Effector memory CD8-positive, alpha-beta T cell (primary cell): ENCODE measurements around the gene USE1.
"Not testable (repeated sequence)": the region's sequence is repeated elsewhere in the genome, so short reads cannot be mapped to it uniquely, and the experiment has no call there.

ENCODE experiments used
- ATAC-seq: fragments of 150-1000 bp; cut with Tn5 transposase; replicated peaks from 2 replicates; pipeline ENCODE4 v1.10.0; 2021; ENCODE audit warnings: mild to moderate bottlenecking, moderate library complexity
- DNase-seq, 3 experiments: peaks; one replicate each; pipeline ENCODE4 v3.0.0; 2021
- H3K27ac Mint-ChIP-seq, 2 donors: one replicate each; pipeline ENCODE4 v1.8.0; 2022; ENCODE audit warnings: mild to moderate bottlenecking in 2 of 2, mixed read lengths in 2 of 2, moderate library complexity in 2 of 2
- H3K27me3 Mint-ChIP-seq, 2 donors: one replicate each; pipeline ENCODE4 v1.8.0; 2022; ENCODE audit warnings: mixed read lengths in 2 of 2
- H3K36me3 Mint-ChIP-seq: one replicate; pipeline ENCODE4 v1.8.0; 2022; ENCODE audit warnings: mild to moderate bottlenecking, moderate library complexity, mixed read lengths; ENCODE audit not compliant: insufficient read depth
- H3K4me1 Mint-ChIP-seq, 2 donors: one replicate each; pipeline ENCODE4 v1.8.0; 2022; ENCODE audit warnings: low read depth in 2 of 2, mixed read lengths in 2 of 2
- H3K4me3 Mint-ChIP-seq, 2 donors: one replicate each; pipeline ENCODE4 v1.8.0; 2022; ENCODE audit warnings: mild to moderate bottlenecking in 2 of 2, mixed read lengths in 2 of 2, moderate library complexity in 2 of 2
- H3K9me3 Mint-ChIP-seq, 2 donors: one replicate each; pipeline ENCODE4 v1.8.0; 2022; ENCODE audit warnings: mixed read lengths in 2 of 2
- total RNA-seq, 9 experiments: gene quantifications; one replicate each; lab custom pipeline; 2026; lab: John Stamatoyannopoulos, UW

USE1 gene, protein sequence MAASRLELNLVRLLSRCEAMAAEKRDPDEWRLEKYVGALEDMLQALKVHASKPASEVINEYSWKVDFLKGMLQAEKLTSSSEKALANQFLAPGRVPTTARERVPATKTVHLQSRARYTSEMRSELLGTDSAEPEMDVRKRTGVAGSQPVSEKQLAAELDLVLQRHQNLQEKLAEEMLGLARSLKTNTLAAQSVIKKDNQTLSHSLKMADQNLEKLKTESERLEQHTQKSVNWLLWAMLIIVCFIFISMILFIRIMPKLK
- total RNA-seq: 10.5 to 22.0 (median 18.3) reads per million in 9 experiments

DNA sequence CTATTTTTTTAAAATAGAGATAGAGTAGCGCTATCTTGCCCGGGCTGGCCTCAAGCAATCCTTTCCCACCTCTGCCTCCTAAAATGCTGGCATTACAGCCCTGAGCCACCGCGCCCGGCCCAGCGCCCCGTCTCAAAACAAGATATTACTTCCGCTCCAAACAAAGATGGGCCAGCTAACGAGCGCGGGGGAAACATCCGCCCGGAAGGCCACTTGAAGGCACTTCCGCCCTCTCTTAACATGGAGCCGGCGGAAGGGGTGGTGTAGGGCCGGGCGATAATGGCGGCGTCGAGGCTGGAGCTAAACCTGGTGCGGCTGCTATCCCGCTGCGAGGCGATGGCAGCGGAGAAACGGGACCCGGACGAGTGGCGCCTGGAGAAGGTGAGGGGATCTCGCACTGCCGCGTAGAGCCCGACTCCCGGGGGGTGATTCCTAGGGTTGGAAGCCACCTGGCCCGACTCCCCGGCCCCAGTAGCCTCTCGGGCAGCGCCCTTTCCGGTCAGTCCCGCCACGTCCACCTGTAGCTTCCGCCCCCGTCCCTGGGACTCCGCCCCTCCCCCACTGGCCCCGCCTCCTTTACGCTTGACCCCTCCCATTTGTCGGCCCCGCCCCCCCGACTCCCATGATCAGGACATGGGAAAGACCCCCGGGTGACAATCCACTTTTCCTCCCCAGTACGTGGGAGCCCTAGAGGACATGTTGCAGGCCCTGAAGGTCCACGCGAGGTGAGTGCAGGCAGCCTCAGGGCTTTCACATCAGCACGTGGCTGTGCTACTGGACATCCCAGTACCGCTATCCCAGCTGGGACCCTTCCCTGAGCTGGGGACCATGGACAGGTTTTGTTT lies at the start of gene USE1:
Gene USE1 (plus strand): TSS at position 231 of the 845 bp plus-strand sequence. CDS start 49 bp downstream, at position 280.
- no peaks in the 10 kb centered on the region for H3K27me3 Mint-ChIP-seq
- H3K4me1 Mint-ChIP-seq: peaks cover 4 to 12% of the 10 kb centered on the region in 2 donors
- peak within 1 kb of the TSS; percentile 86 to 87 for H3K4me3 Mint-ChIP-seq
- peak within 1 kb of the TSS; percentile 94 to 95 for H3K27ac Mint-ChIP-seq
- H3K36me3 Mint-ChIP-seq: peaks cover 56% of the 10 kb centered on the region
- no peaks in the 10 kb centered on the region for H3K9me3 Mint-ChIP-seq
- ATAC-seq (peak; percentile 99), DNase-seq (peak; percentile 82 to 83 (median 82))

DNA sequence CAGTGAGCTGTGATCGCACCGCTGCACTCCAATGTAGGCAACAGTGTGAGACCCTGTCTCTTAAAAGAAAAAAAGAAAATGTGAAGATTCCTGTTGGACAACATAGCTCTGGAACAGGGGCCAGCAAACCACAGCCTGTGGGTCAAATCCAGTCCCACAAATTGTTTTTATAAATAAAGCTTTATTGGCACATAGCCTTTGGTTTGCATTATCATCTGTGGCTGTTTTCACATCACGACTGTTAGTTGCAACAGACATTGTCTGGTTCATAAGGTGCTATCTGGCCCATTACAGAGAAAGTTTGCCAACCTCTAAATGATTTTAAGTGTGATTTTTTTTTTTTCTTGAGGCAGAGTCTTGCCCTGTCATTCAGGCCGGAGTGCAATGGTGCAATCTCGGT lies 49.4 kb upstream of the USE1 start:
- Mint-ChIP-seq H3K4me1 (peaks cover 5 to 9% of the 10 kb centered on the region in 2 donors), H3K36me3 (peaks cover 94% of the 10 kb centered on the region), H3K27ac (peak overlapping the region in 1 of 2 donors; percentile 19), H3K9me3 (no peaks in the 10 kb centered on the region), H3K4me3 (no peak overlapping the region), H3K27me3 (no peaks in the 10 kb centered on the region)
- ATAC-seq (no peak), DNase-seq (no peak)

DNA sequence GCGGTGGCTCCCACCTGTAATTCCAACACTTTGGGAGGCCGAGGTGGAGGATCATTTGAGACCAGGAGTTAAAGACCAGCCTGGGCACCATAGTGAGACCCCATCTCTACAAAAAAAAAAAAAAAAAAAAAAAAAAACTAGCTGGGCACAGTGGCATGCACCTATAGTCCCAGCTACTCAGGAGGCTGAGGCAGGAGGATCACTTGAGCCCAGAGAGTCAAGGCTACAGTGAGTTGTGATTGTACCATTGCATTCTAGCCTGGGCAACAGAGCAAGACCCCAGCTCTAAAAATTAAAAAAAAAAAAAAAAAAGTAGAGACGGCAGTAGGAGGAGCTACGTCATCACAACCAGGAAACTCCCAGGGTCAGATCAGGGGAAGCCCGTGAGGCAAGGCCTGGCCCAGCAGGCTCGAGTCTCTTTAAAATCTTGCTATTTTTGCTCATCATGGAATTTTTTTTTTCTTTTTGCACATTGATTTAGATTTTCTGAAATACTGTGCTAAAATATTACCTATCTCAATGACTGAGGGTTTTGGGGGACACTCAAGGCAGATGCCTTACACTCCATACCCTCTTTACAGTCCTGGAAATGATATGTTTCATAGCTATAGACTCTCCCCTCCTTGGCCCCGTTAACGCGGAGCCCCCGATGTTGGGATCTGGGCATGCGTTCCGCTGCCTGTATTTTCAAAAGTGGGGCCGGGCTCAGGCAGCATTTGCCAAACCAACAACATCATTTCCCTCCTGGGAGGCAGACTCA lies 44.4 kb upstream of the USE1 start:
- Mint-ChIP-seq H3K27ac (peak overlapping the region in 1 of 2 donors; percentile 32), H3K4me3 (no peak overlapping the region), H3K4me1 (peaks cover 0 to 3% of the 10 kb centered on the region in 2 donors), H3K9me3 (no peaks in the 10 kb centered on the region), H3K27me3 (no peaks in the 10 kb centered on the region), H3K36me3 (peaks cover 94% of the 10 kb centered on the region)
- DNase-seq (no peak), ATAC-seq (peak; percentile 49)

DNA sequence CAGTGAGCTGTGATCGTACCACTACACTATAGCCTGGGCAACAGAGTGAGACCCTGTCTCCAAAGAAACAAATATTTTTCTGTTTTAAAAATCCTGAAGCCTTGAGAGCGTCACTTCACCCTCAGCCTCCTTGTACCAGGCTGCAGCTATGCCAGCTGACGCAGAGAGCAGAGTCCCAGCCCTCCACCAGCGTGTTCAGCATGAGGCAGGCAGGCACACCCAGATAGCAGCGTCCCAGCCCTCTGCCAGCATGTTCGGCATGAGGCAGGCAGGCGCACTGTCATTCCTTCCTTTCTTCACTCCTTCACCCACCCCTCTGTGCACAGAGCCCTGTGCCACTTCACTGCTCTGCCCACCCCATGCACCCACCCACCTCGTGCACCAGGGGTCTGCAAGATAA lies 43.3 kb upstream of the USE1 start:
- H3K9me3 Mint-ChIP-seq: no peaks in the 10 kb centered on the region
- no peaks in the 10 kb centered on the region for H3K4me1 Mint-ChIP-seq
- peak overlapping the region in 1 of 2 donors; percentile 29 for H3K27ac Mint-ChIP-seq
- no peaks in the 10 kb centered on the region for H3K27me3 Mint-ChIP-seq
- DNase-seq (no peak), ATAC-seq (no peak)
- H3K36me3 Mint-ChIP-seq: peaks cover 99% of the 10 kb centered on the region
- H3K4me3 Mint-ChIP-seq: no peak overlapping the region

DNA sequence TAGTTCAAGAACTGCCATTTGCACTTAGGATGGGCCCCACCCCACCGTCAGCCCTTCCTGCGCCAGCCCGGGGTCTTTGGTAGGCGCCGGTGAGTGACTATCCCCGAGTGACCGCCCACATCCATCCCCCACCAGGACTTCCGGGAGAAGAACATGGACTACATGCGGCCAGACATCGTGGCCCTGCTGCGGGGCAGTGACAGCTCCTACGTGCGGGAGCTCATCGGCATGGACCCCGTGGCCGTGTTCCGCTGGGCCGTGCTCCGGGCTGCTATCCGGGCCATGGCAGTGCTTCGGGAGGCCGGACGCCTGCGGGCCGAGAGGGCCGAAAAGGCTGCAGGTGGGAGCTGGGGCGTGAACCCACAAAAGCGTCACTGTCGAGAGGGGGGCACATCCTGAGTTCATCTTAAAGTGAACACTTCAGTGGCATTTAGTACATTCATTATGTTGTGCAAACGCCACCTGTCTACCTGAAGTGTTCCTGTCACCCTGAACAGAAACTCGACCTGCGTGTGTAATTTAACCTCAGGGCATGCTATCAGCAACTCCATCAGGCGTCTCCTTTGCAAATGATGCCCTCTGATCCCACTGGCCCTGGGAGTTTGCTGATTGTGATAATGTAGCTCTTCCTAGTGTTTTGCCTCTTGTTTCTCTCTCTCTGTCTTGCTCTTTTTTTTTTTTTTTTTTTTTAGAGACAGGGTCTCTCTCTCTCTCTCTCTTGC lies 42.4 kb upstream of the USE1 start:
- Mint-ChIP-seq H3K27ac (peak overlapping the region in 1 of 2 donors; percentile 35), H3K4me3 (no peak overlapping the region), H3K4me1 (no peaks in the 10 kb centered on the region), H3K9me3 (no peaks in the 10 kb centered on the region), H3K27me3 (no peaks in the 10 kb centered on the region), H3K36me3 (peaks cover 99% of the 10 kb centered on the region)
- DNase-seq (no peak), ATAC-seq (no peak)

GRCh38 chr19:17178291-17178690 lies 36.9 kb upstream of the USE1 start:
- H3K4me3 Mint-ChIP-seq: no peak overlapping the region
- peaks cover 4 to 6% of the 10 kb centered on the region in 2 donors for H3K4me1 Mint-ChIP-seq
- H3K36me3 Mint-ChIP-seq: peaks cover 75% of the 10 kb centered on the region
- no peak overlapping the region for H3K27ac Mint-ChIP-seq
- ATAC-seq: no peak
- DNase-seq: no peak
- H3K9me3 Mint-ChIP-seq: no peaks in the 10 kb centered on the region
- no peaks in the 10 kb centered on the region for H3K27me3 Mint-ChIP-seq

GRCh38 chr19:17180997-17181702 lies 34.0 kb upstream of the USE1 start:
- ATAC-seq (no peak), DNase-seq (no peak)
- H3K36me3 Mint-ChIP-seq: peaks cover 72% of the 10 kb centered on the region
- H3K4me3 Mint-ChIP-seq: peak overlapping the region in 1 of 2 donors; percentile 15
- no peaks in the 10 kb centered on the region for H3K9me3 Mint-ChIP-seq
- peak overlapping the region; percentile 65 to 83 for H3K27ac Mint-ChIP-seq
- no peaks in the 10 kb centered on the region for H3K27me3 Mint-ChIP-seq
- peaks cover 25 to 28% of the 10 kb centered on the region in 2 donors for H3K4me1 Mint-ChIP-seq

- DNase-seq: peak in 2 of 3 experiments; percentile 19 to 21
- H3K27ac Mint-ChIP-seq: peak overlapping the region; percentile 92 to 93
- H3K27me3 Mint-ChIP-seq: no peaks in the 10 kb centered on the region
- H3K4me3 Mint-ChIP-seq: peak overlapping the region; percentile 81 to 89
- H3K9me3 Mint-ChIP-seq: no peaks in the 10 kb centered on the region
- H3K4me1 Mint-ChIP-seq: peaks cover 32% of the 10 kb centered on the region in 2 donors
- peaks cover 65% of the 10 kb centered on the region for H3K36me3 Mint-ChIP-seq
- peak; percentile 25 for ATAC-seq
Observed at GRCh38 chr19:17183271-17183761, 31.8 kb upstream of the USE1 start.

- H3K27ac Mint-ChIP-seq: peak overlapping the region; percentile 92 to 93
- peak; percentile 41 for ATAC-seq
Observed at GRCh38 chr19:17183858-17184321, 31.3 kb upstream of the USE1 start.

DNA sequence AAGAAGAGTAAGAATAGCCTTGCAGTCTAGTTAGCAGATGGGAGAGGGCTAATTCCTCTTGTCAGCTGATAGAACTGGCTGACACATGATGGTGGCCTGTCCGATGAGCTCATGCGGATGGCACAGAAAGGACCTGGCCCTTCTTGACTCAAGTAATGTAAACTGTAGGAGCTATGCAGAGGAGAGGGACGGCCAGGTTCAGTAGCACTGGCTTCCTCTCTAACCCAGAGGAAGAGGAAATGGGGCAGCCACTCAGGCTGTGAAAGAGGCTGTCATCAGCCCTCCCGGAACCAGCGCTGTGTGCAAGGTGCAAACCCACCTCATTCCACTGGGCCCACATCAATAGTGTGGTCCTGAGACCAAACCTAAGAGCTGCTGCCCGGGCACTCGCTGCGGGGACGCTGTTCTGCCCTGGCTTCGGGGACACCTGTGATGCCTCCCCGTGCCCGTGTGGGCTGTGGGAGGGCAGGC lies 30.8 kb upstream of the USE1 start:
- no peaks in the 10 kb centered on the region for H3K9me3 Mint-ChIP-seq
- ATAC-seq (peak; percentile 94), DNase-seq (peak; percentile 65 to 68 (median 66))
- H3K4me3 Mint-ChIP-seq: peak overlapping the region; percentile 81 to 89
- H3K27me3 Mint-ChIP-seq: no peaks in the 10 kb centered on the region
- peak overlapping the region; percentile 92 to 93 for H3K27ac Mint-ChIP-seq
- H3K4me1 Mint-ChIP-seq: peaks cover 32% of the 10 kb centered on the region in 2 donors
- H3K36me3 Mint-ChIP-seq: peaks cover 74% of the 10 kb centered on the region

More at GRCh38 chr19:17183858-17184321, 31.3 kb upstream of the USE1 start:
- peaks cover 32% of the 10 kb centered on the region in 2 donors for H3K4me1 Mint-ChIP-seq
- peak in 1 of 3 experiments; percentile 21 for DNase-seq
- no peaks in the 10 kb centered on the region for H3K27me3 Mint-ChIP-seq
- H3K4me3 Mint-ChIP-seq: peak overlapping the region; percentile 81 to 89
- H3K36me3 Mint-ChIP-seq: peaks cover 69% of the 10 kb centered on the region
- no peaks in the 10 kb centered on the region for H3K9me3 Mint-ChIP-seq

DNA sequence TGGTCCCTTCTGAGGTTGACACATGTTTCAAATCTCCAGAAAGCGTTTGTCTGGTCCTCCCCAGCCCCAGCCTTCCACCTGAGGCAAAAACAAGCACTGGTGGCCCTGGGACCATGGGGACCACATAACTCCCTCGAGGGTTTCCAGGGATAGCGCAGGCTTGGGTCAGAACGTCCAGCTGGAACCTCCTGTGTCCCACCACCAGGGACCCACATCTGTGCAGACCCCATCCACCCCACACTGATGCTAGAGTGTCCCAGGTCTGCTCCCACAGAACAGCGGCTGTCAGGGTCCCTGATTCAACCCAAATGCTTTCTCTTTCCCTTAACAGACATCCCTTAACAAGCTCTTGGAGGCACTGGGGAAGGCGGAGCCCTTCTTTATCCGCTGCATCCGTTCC lies 29.6 kb upstream of the USE1 start:
- peak overlapping the region; percentile 15 to 25 for H3K4me3 Mint-ChIP-seq
- ATAC-seq (no peak), DNase-seq (no peak)
- H3K36me3 Mint-ChIP-seq: peaks cover 78% of the 10 kb centered on the region
- H3K9me3 Mint-ChIP-seq: no peaks in the 10 kb centered on the region
- peaks cover 32% of the 10 kb centered on the region in 2 donors for H3K4me1 Mint-ChIP-seq
- H3K27ac Mint-ChIP-seq: peak overlapping the region; percentile 72 to 92
- no peaks in the 10 kb centered on the region for H3K27me3 Mint-ChIP-seq

DNA sequence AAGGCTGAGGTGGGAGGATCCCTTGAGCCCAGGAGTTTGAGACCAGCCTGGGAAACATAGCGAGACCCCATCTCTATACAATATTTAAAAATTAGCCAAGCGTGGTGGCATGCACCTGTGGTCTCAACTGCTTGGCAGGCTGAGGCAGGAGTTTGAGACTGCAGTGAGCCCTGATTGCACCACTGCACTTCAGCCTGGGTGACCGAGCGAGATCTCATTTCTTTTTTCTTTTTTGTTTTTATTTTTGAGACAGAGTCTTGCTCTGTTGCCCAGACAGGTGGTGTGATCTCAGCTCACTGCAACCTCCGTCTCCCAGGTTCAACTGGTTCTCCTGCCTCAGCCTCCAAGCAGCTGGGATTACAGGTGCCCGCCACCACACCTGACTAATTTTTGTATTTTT lies 23.4 kb upstream of the USE1 start:
- not testable (repeated sequence) for H3K4me3 Mint-ChIP-seq, DNase-seq, H3K4me1 Mint-ChIP-seq, H3K9me3 Mint-ChIP-seq, ATAC-seq, H3K27ac Mint-ChIP-seq, H3K27me3 Mint-ChIP-seq
- H3K36me3 Mint-ChIP-seq: peaks cover 83% of the 10 kb centered on the region
